WTC11 (cell line): ENCODE data around the gene OR51F1.
"Not testable (repeated sequence)": the region's sequence is repeated elsewhere in the genome, so short reads cannot be mapped to it uniquely, and the experiment has no call there.

Experiments
- ATF2 ChIP-seq: sonication (generic); formaldehyde crosslinking; IDR thresholded peaks from 2 replicates; pipeline ENCODE4 v1.8.1; 2022; ENCODE audit warnings: low read depth, missing genetic modification reagents, borderline replicate concordance
- CREB1 ChIP-seq: sonication (generic); formaldehyde crosslinking; IDR thresholded peaks from 2 replicates; pipeline ENCODE4 v1.8.0; 2023; ENCODE audit warnings: mild to moderate bottlenecking, missing genetic modification reagents
- CTCF ChIP-seq: fragments of 200-600 bp; IDR thresholded peaks from 2 replicates; pipeline ENCODE4 v1.8.0; 2022; ENCODE audit warnings: antibody characterized with exemption
- MYBL2 ChIP-seq: sonication (generic); formaldehyde crosslinking; IDR thresholded peaks from 2 replicates; pipeline ENCODE4 v1.8.1; 2023; ENCODE audit warnings: mild to moderate bottlenecking, moderate library complexity, missing genetic modification reagents
- PREB ChIP-seq: sonication (generic); formaldehyde crosslinking; IDR thresholded peaks from 2 replicates; pipeline ENCODE4 v1.8.1; 2022; ENCODE audit warnings: mild to moderate bottlenecking, missing genetic modification reagents, moderate library complexity, borderline replicate concordance
- SMAD4 ChIP-seq: sonication (generic); formaldehyde crosslinking; IDR thresholded peaks from 2 replicates; pipeline ENCODE4 v1.8.0; 2022; ENCODE audit warnings: mild to moderate bottlenecking, missing genetic modification reagents
- SP1 ChIP-seq: sonication (generic); formaldehyde crosslinking; conservative IDR thresholded peaks from 2 replicates; pipeline ENCODE4 v1.8.1; 2022; ENCODE audit warnings: missing genetic modification reagents
- ZBTB21 ChIP-seq: sonication (generic); formaldehyde crosslinking; IDR thresholded peaks from 2 replicates; pipeline ENCODE4 v1.8.1; 2023; ENCODE audit warnings: mild to moderate bottlenecking, missing genetic modification reagents, borderline replicate concordance
- TF ChIP-seq, protein P1 (sequence below): sonication (generic); formaldehyde crosslinking; IDR thresholded peaks from 2 replicates; pipeline ENCODE4 v1.8.0; 2022; ENCODE audit warnings: mild to moderate bottlenecking, missing genetic modification reagents
- TF ChIP-seq, protein P2 (sequence below): sonication (generic); formaldehyde crosslinking; IDR thresholded peaks from 2 replicates; pipeline ENCODE4 v1.8.1; 2023; ENCODE audit warnings: mild to moderate bottlenecking, moderate library complexity, missing genetic modification reagents

DNA sequence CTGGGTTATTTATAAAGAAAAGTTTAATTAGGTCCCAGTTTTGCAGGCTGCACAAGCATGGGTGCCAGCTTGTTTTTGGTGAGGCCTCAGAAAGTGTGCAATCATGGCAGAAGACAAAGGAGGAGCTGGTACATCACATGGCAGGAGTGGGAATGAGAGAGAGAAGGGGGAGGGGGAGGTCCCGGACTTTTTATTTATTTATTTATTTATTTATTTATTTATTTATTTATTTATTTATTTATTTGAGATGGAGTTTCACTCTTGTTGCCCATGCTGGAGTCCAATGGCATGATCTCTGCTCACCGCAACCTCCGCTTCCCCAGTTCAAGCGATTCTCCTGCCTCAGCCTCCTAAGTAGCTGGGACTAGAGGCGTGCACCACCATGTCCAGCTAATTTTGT is 31.6 kb upstream of the OR51F1 start:
- TF ChIP-seq CTCF; CREB1 (CRISPR knock-in tag); SP1 (CRISPR knock-in tag); SMAD4 (CRISPR knock-in tag); ZBTB21 (CRISPR knock-in tag); MYBL2 (CRISPR knock-in tag); PREB; ATF2 (CRISPR knock-in tag): not testable (repeated sequence)
- TF ChIP-seq, protein P1, sequence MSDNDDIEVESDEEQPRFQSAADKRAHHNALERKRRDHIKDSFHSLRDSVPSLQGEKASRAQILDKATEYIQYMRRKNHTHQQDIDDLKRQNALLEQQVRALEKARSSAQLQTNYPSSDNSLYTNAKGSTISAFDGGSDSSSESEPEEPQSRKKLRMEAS (CRISPR knock-in tag), result not testable (repeated sequence)
- TF ChIP-seq, protein P2, sequence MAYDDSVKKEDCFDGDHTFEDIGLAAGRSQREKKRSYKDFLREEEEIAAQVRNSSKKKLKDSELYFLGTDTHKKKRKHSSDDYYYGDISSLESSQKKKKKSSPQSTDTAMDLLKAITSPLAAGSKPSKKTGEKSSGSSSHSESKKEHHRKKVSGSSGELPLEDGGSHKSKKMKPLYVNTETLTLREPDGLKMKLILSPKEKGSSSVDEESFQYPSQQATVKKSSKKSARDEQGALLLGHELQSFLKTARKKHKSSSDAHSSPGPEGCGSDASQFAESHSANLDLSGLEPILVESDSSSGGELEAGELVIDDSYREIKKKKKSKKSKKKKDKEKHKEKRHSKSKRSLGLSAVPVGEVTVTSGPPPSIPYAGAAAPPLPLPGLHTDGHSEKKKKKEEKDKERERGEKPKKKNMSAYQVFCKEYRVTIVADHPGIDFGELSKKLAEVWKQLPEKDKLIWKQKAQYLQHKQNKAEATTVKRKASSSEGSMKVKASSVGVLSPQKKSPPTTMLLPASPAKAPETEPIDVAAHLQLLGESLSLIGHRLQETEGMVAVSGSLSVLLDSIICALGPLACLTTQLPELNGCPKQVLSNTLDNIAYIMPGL (CRISPR knock-in tag), result not testable (repeated sequence)
